GM23248 (cell line): Measurements from ENCODE around the gene SLC2A10. TPM values are rescaled to one million over a fixed set of nuclear protein-coding genes. Genes with fewer than 3 reads are reported as not detected.

ENCODE experiments used
- DNase-seq: peaks from one replicate; pipeline ENCODE4 v3.0.0-alpha.2; 2015
- H2AFZ ChIP-seq: fragments of 200-600 bp; sonication (generic); 2 replicates; pipeline ENCODE4 v1.6.1; 2016; ENCODE audit warnings: antibody characterized with exemption
- H3F3A ChIP-seq: fragments of 200-600 bp; sonication (generic); 2 replicates; pipeline ENCODE4 v1.6.1; 2016; ENCODE audit warnings: mild to moderate bottlenecking, antibody characterized with exemption, mixed run types; ENCODE audit not compliant: insufficient read depth
- H3K27ac ChIP-seq: fragments of 200-600 bp; sonication (generic); 2 replicates; pipeline ENCODE4 v1.5.1; 2016; ENCODE audit warnings: mild to moderate bottlenecking
- H3K27me3 ChIP-seq: fragments of 200-600 bp; sonication (generic); replicated peaks from 2 replicates; pipeline ENCODE4 v1.6.1; 2016; ENCODE audit warnings: mild to moderate bottlenecking; ENCODE audit not compliant: insufficient read depth
- H3K36me3 ChIP-seq: fragments of 200-600 bp; sonication (generic); 2 replicates; pipeline ENCODE4 v1.6.1; 2016; ENCODE audit warnings: low read depth, mild to moderate bottlenecking
- H3K4me1 ChIP-seq: fragments of 200-600 bp; sonication (generic); 2 replicates; pipeline ENCODE4 v1.6.1; 2016; ENCODE audit warnings: mild to moderate bottlenecking; ENCODE audit not compliant: insufficient read depth
- H3K4me2 ChIP-seq: fragments of 200-600 bp; sonication (generic); one replicate; pipeline ENCODE4 v1.6.1; 2016; ENCODE audit warnings: mild to moderate bottlenecking; ENCODE audit not compliant: unreplicated experiment
- H3K4me3 ChIP-seq: fragments of 200-600 bp; sonication (generic); 2 replicates; pipeline ENCODE4 v1.5.1; 2016; ENCODE audit warnings: mild to moderate bottlenecking
- H3K79me2 ChIP-seq: fragments of 200-600 bp; sonication (generic); 2 replicates; pipeline ENCODE4 v1.6.1; 2016; ENCODE audit warnings: mild to moderate bottlenecking; ENCODE audit not compliant: insufficient read depth
- H3K9ac ChIP-seq: fragments of 200-600 bp; sonication (generic); 2 replicates; pipeline ENCODE4 v1.6.1; 2016; ENCODE audit warnings: mild to moderate bottlenecking
- H3K9me2 ChIP-seq: fragments of 200-600 bp; sonication (generic); 2 replicates; pipeline ENCODE4 v1.6.1; 2016; ENCODE audit warnings: mixed run types, mild to moderate bottlenecking, moderate library complexity; ENCODE audit not compliant: insufficient read depth
- H3K9me3 ChIP-seq: fragments of 200-600 bp; sonication (generic); one replicate; pipeline ENCODE4 v1.6.1; 2017; ENCODE audit warnings: low read depth
- H4K20me1 ChIP-seq: fragments of 200-600 bp; sonication (generic); 2 replicates; pipeline ENCODE4 v1.6.0; 2016; ENCODE audit not compliant: insufficient read depth
- EZH2 ChIP-seq: fragments of 200-600 bp; sonication (generic); IDR thresholded peaks from 2 replicates; pipeline ENCODE4 v1.6.1; 2018; ENCODE audit warnings: antibody characterized with exemption, mild to moderate bottlenecking; ENCODE audit not compliant: insufficient read depth, poor library complexity, severe bottlenecking
- EZH2phosphoT487 ChIP-seq: fragments of 200-600 bp; sonication (generic); IDR thresholded peaks from 2 replicates; pipeline ENCODE4 v1.6.1; 2018; ENCODE audit warnings: antibody characterized with exemption, moderate library complexity, mild to moderate bottlenecking, low read depth; ENCODE audit not compliant: insufficient read depth
- WGBS, 2 experiments: methylation state at CpG; one replicate each; pipeline ENCODE4 v1.1.6; 2015 to 2017; ENCODE audit warnings: low lambda C conversion rate in 2 of 2, low coverage in 1 of 2; ENCODE audit errors: missing lambda C conversion rate in 2 of 2; 5-methylcytosine and 5-hydroxymethylcytosine counted together
- in situ Hi-C: fragments of 300-500 bp; cut with MboI; formaldehyde crosslinking; loops from 2 replicates; pipeline ENCODE4 v1.15.0; 2020
- polyA plus RNA-seq: library from polyadenylated mRNA; unstranded; fragments of >200 nt; fragmentation: Nextera tagmentation; extraction: Ambion mirVana; gene quantifications from 2 replicates; pipeline ENCODE4 v1.2.1, GENCODE V29; 2016
- total RNA-seq: library from RNA; depleted of rRNA; stranded (reverse); fragments of >200 nt; shearing (Covaris generic); gene quantifications from 2 replicates; pipeline ENCODE4 v1.2.3, GENCODE V29; 2014

The SLC2A10 gene
- total and polyA plus RNA-seq, 2 experiments from 2014 or later, result 26.2 to 48.0 TPM

DNA sequence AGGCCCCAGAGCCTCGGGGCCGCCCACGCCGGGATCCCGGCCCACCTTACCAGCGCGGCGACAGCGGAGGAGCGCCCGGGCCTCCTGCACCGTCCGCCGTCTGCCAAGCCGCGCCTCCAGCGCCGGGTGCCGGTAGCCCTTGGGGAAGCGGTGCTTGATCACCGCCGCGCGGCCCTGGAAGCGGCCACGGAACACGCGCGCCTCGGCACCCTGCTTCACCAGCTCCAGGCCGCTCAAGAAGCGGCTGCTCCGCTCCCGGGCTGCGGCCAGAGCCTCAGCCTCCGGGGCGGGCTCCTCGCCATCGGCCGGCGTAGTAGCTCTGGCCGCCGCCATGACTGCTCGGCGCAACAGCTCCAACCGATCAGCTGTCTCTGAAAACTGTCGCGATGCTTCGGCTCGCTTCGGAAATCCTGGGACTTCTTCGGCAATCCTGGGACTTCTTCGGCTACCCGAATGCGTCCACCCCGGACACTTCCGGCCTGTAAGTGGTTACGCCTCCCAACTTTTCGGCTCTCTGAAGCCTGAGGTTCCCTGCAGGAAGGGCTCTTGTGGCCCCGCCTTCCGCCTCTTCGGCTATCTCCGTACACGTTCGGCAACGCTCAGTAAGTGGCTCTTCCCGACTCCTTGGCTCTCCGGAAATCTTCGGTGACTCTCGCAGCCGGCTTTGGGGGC, 20.2 kb upstream of the SLC2A10 start, which contains the start of gene TP53RK:
TSS of gene TP53RK (minus strand) at position 363 of the 672 bp plus-strand sequence. CDS start at position 333, 30 bp downstream.
- Histone ChIP-seq H2AFZ (peak within 1 kb of the TSS; percentile 81), H3K27ac (peak within 1 kb of the TSS; percentile 86), H3K4me3 (peak within 1 kb of the TSS; percentile 85), H3K9me2 (no peaks in the 10 kb centered on the region), H3K36me3 (peaks cover 6% of the 10 kb centered on the region; the same call in 1 of the 2 replicates), H3K79me2 (peaks cover 44% of the 10 kb centered on the region), H3K4me2 (peak within 1 kb of the TSS; percentile 92), H4K20me1 (no peaks in the 10 kb centered on the region), H3F3A (peaks cover 20% of the 10 kb centered on the region), H3K4me1 (peaks cover 8% of the 10 kb centered on the region; the same call in 1 of the 2 replicates), H3K9me3 (no peaks in the 10 kb centered on the region), H3K9ac (peak within 1 kb of the TSS; percentile 93), H3K27me3 (no peaks in the 10 kb centered on the region)
- in situ Hi-C loops, result no loop called here
- 1% methylated on average over 47 to 65 of the region's 71 CpGs for WGBS, 2 experiments
- TF ChIP-seq EZH2phosphoT487 (no peak), EZH2 (no peak)
- peak; percentile 100 for DNase-seq

DNA sequence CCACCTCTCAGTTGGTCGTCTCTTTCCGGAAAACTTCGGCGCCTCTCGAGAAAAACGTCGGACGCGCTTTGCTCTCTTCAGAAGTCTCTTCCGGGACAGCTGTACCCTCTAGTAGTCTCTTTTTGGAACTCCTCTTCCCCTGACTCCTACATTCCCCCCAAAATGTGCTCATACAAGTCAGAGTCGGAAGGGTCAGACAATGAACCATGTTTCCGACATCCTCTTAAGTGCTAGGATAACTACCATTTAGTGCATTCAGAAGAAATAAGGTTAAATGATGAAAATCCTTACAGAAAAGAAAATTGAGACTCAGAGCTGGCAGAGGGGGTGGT, 19.7 kb upstream of the SLC2A10 start:
- Histone ChIP-seq H4K20me1 (no peaks in the 10 kb centered on the region), H3K9ac (peak overlapping the region; percentile 86), H3K9me3 (no peaks in the 10 kb centered on the region), H3K36me3 (peaks cover 5% of the 10 kb centered on the region; the same call in 1 of the 2 replicates), H3K27ac (peak overlapping the region; percentile 86), H3K9me2 (no peaks in the 10 kb centered on the region), H3K4me2 (peak overlapping the region; percentile 87), H3K4me3 (peak overlapping the region; percentile 73), H3F3A (peaks cover 17% of the 10 kb centered on the region), H3K27me3 (no peaks in the 10 kb centered on the region), H3K79me2 (peaks cover 40% of the 10 kb centered on the region), H2AFZ (peak overlapping the region; percentile 81), H3K4me1 (peaks cover 8% of the 10 kb centered on the region; the same call in 1 of the 2 replicates)
- 1 to 3% methylated on average over 12 of the region's 12 CpGs for WGBS, 2 experiments
- no peak for TF ChIP-seq EZH2phosphoT487
- TF ChIP-seq EZH2, result no peak
- DNase-seq, result no peak
- in situ Hi-C loops, result no loop called here

DNA sequence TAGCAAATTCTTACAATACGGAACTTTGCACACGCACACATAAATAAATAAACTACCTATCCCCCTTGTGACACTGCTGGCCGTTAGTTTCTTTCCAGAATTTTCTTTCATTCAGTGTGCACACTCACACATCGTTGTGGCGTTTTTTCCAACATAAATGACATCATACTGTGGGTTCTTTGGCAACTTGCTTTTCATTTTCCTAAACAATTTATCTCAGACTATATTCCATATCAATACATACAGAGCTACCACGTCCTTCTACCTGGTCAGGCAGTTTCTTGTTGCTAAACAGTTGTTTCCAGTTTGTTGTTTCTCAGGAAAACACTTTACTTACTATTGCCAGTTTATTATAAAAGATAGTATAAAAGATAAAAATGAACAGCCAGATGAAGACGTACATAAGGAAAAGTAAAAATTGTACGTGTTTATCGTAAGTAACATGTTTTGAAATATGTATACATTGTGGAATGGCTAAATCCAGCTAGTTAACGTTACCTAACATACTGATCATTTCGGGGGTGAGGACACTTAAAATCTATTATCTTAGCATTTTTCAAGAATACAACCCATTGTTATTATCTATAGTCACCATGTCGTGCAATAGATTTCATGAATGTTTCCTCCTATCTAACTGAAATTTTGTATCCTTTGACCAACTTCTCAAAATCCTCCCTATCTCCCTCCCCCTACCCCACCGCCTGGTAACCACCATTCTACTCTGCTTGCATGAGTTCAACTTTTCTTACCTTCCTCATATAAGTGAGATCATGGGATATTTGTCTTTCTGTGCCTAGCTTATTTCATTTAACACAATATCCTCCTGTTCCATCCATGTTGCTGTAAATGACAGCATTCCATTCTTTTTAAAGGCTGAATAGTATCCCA, 19.0 kb upstream of the SLC2A10 start:
- DNase-seq, result peak; percentile 64
- peaks cover 11% of the 10 kb centered on the region for H3F3A ChIP-seq
- H3K4me3 ChIP-seq, result peak overlapping the region; percentile 73
- H3K36me3 ChIP-seq, result no peaks in the 10 kb centered on the region; the same call in 1 of the 2 replicates
- H3K9ac ChIP-seq, result peak overlapping the region; percentile 86
- peak overlapping the region; percentile 87 for H3K4me2 ChIP-seq
- H3K9me3 ChIP-seq, result no peaks in the 10 kb centered on the region
- peaks cover 8% of the 10 kb centered on the region; the same call in 1 of the 2 replicates for H3K4me1 ChIP-seq
- WGBS, 2 experiments, result 57 to 58% methylated on average over 13 of the region's 13 CpGs
- H3K9me2 ChIP-seq, result no peaks in the 10 kb centered on the region
- peak overlapping the region; percentile 81 for H2AFZ ChIP-seq
- no peak for TF ChIP-seq EZH2phosphoT487
- in situ Hi-C loops, result no loop called here
- H3K79me2 ChIP-seq, result peaks cover 33% of the 10 kb centered on the region
- H3K27ac ChIP-seq, result peak overlapping the region; percentile 86
- H4K20me1 ChIP-seq, result no peaks in the 10 kb centered on the region
- H3K27me3 ChIP-seq, result no peaks in the 10 kb centered on the region

DNA sequence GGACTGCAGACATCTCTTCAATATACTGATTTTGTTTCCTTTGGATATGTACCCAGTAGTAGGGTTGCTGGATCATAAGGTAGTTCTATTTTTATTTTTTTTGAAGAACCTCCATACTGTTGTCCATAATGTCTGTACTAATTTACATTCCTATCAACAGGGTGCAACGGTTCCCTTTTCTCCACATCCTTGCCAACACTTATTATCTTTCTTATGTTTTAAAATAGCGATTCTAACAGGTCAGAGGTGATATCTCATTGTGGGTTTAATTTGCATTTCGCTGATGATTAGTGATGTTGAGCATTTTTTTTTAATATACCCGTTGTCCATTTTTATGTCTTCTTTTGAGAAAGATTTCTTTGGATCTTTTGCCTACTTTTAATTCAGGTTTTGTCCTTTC, 18.3 kb upstream of the SLC2A10 start:
- no peak overlapping the region for H3K27ac ChIP-seq
- in situ Hi-C loops, result no loop called here
- no peaks in the 10 kb centered on the region for H3K27me3 ChIP-seq
- no peak overlapping the region for H2AFZ ChIP-seq
- H3K9ac ChIP-seq, result no peak overlapping the region
- no peaks in the 10 kb centered on the region for H4K20me1 ChIP-seq
- DNase-seq, result no peak
- no peak for TF ChIP-seq EZH2phosphoT487
- TF ChIP-seq EZH2, result no peak
- H3F3A ChIP-seq, result peaks cover 11% of the 10 kb centered on the region
- H3K4me2 ChIP-seq, result no peak overlapping the region
- no peaks in the 10 kb centered on the region; the same call in 1 of the 2 replicates for H3K36me3 ChIP-seq
- peaks cover 26% of the 10 kb centered on the region for H3K79me2 ChIP-seq
- 62 to 67% methylated on average over 4 of the region's 4 CpGs for WGBS, 2 experiments
- no peak overlapping the region for H3K4me3 ChIP-seq
- peaks cover 8% of the 10 kb centered on the region; the same call in 1 of the 2 replicates for H3K4me1 ChIP-seq
- H3K9me2 ChIP-seq, result no peaks in the 10 kb centered on the region
- H3K9me3 ChIP-seq, result no peaks in the 10 kb centered on the region
